Uterus (tissue), 4 donors: ENCODE data around the gene ADIG. TPM values are rescaled to one million over a fixed set of nuclear protein-coding genes. Genes with fewer than 3 reads are reported as not detected.
"Not testable (repeated sequence)": the region's sequence is repeated elsewhere in the genome, so short reads cannot be mapped to it uniquely, and the experiment has no call there.

Source experiments
- DNase-seq, 2 donors: peaks; one replicate each; pipeline ENCODE4 v3.0.0-alpha.2; 2019 to 2020
- H3K27ac ChIP-seq, 2 donors: fragments of 200-600 bp; sonication (generic); 1 replicate in 1 of 2; 2 replicates in 1 of 2; pipeline ENCODE4 v1.5.1; 2016 to 2018
- H3K27me3 ChIP-seq, 2 donors: fragments of 200-600 bp; sonication (generic); one replicate each; pipeline ENCODE4 v1.5.1; 2018 to 2019; ENCODE audit warnings: control low read depth in 1 of 2
- H3K36me3 ChIP-seq, 2 donors: fragments of 200-600 bp; sonication (generic); one replicate each; pipeline ENCODE4 v1.5.1; 2019; ENCODE audit warnings: control low read depth in 1 of 2
- H3K4me1 ChIP-seq, 2 donors: fragments of 200-600 bp; sonication (generic); one replicate each; pipeline ENCODE4 v1.5.1; 2018 to 2019; ENCODE audit warnings: control low read depth in 1 of 2
- H3K4me3 ChIP-seq, 2 donors: fragments of 200-600 bp; sonication (generic); 1 replicate in 1 of 2; 2 replicates in 1 of 2; pipeline ENCODE4 v1.5.1; 2018 to 2019; ENCODE audit warnings: mild to moderate bottlenecking in 1 of 2
- H3K9me3 ChIP-seq, 2 donors: fragments of 200-600 bp; sonication (generic); one replicate each; pipeline ENCODE4 v1.5.1; 2019; ENCODE audit warnings: control low read depth in 1 of 2
- CTCF ChIP-seq, 4 experiments: fragments of 200-600 bp in 2 of 4; fragments of 450-650 bp in 2 of 4; sonication (generic) in 2 of 4; IDR thresholded peaks; one replicate each; pipeline ENCODE4 v1.5.1; 2016 to 2019; ENCODE audit warnings: antibody characterized with exemption in 4 of 4, mild to moderate bottlenecking in 2 of 4, moderate library complexity in 1 of 4
- POLR2A ChIP-seq, 2 donors: fragments of 450-650 bp; IDR thresholded peaks; one replicate each; pipeline ENCODE4 v1.6.1; 2016; ENCODE audit warnings: antibody characterized with exemption in 2 of 2, mild to moderate bottlenecking in 1 of 2, moderate library complexity in 1 of 2
- intact Hi-C: fragments of 100-400 bp; cut with DNase I; formaldehyde crosslinking; loops from one replicate; pipeline ENCODE4 v1.15.1; 2023; ENCODE audit warnings: low total_unique reads
- total RNA-seq, 4 donors: library from RNA; depleted of rRNA in 3 of 4; stranded (reverse); fragments of >200 nt in 3 of 4; gene quantifications; one replicate each; pipeline versions ENCODE4 v1.1.0 to v1.2.4, GENCODE V29; 2014 to 2023
- donor health status: DM: yes; HTN: yes; CAD: no.

ADIG gene
- total RNA-seq, 4 donors from 2014 or later, result not detected

- no peak overlapping the region for H3K27ac ChIP-seq
- no peak overlapping the region for H3K4me3 ChIP-seq
- H3K36me3 ChIP-seq, result no peaks in the 10 kb centered on the region
- DNase-seq, result no peak
- H3K4me1 ChIP-seq, result no peaks in the 10 kb centered on the region
- H3K27me3 ChIP-seq, result no peaks in the 10 kb centered on the region
- intact Hi-C loops, result no loop called here
- TF ChIP-seq CTCF (IDR thresholded peaks at IDR 0.05), result no peak
- TF ChIP-seq POLR2A (IDR thresholded peaks at IDR 0.05), result no peak
- H3K9me3 ChIP-seq, result no peaks in the 10 kb centered on the region
Measured at GRCh38 chr20:38591474-38592410, 10.7 kb downstream of the ADIG start.

GRCh38 chr20:38592411-38592790, 11.4 kb downstream of the ADIG start:
- H3K4me1 ChIP-seq, H3K27ac ChIP-seq, H3K27me3 ChIP-seq, H3K36me3 ChIP-seq, H3K9me3 ChIP-seq, H3K4me3 ChIP-seq, intact Hi-C loops, DNase-seq: not testable (repeated sequence)

GRCh38 chr20:38594281-38594680, 13.3 kb downstream of the ADIG start:
- H3K27me3 ChIP-seq, H3K9me3 ChIP-seq, intact Hi-C loops, H3K27ac ChIP-seq, DNase-seq, H3K36me3 ChIP-seq, H3K4me1 ChIP-seq, H3K4me3 ChIP-seq: not testable (repeated sequence)

- H3K36me3 ChIP-seq, DNase-seq, H3K4me1 ChIP-seq, H3K27me3 ChIP-seq, intact Hi-C loops, H3K27ac ChIP-seq, H3K9me3 ChIP-seq, H3K4me3 ChIP-seq: not testable (repeated sequence)
Measured at GRCh38 chr20:38595886-38596285, 14.9 kb downstream of the ADIG start.

GRCh38 chr20:38599410-38599882, 18.4 kb downstream of the ADIG start:
- intact Hi-C loops, result no loop called here
- Histone ChIP-seq H3K4me1 (no peaks in the 10 kb centered on the region), H3K27me3 (peaks cover 0 to 11% of the 10 kb centered on the region in 2 donors), H3K9me3 (no peaks in the 10 kb centered on the region), H3K36me3 (no peaks in the 10 kb centered on the region), H3K4me3 (no peak overlapping the region), H3K27ac (no peak overlapping the region)
- TF ChIP-seq POLR2A (IDR thresholded peaks at IDR 0.05) (no peak), CTCF (IDR thresholded peaks at IDR 0.05) (no peak)
- DNase-seq, result no peak

- Histone ChIP-seq H3K4me3 (no peak overlapping the region), H3K4me1 (no peaks in the 10 kb centered on the region), H3K36me3 (no peaks in the 10 kb centered on the region), H3K27me3 (peaks cover 0 to 11% of the 10 kb centered on the region in 2 donors), H3K9me3 (no peaks in the 10 kb centered on the region), H3K27ac (no peak overlapping the region)
- intact Hi-C loops, result no loop called here
- DNase-seq, result no peak
- TF ChIP-seq CTCF (IDR thresholded peaks at IDR 0.05) (no peak), POLR2A (IDR thresholded peaks at IDR 0.05) (no peak)
Measured at GRCh38 chr20:38600057-38600456, 19.1 kb downstream of the ADIG start.
